Measurements from ENCODE around the gene GLIS1. TPM values are rescaled to one million over a fixed set of nuclear protein-coding genes. Genes with fewer than 3 reads are reported as not detected.

The GLIS1 gene
- total and polyA plus RNA-seq, 2 experiments from 2014 or later = 0.26 to 0.31 TPM

- TF ChIP-seq ZNF462 (CRISPR knock-in tag; IDR thresholded peaks at IDR 0.05) = no peak
- TF ChIP-seq POLR2AphosphoS5 (IDR thresholded peaks at IDR 0.05; ENCODE audit: low read depth) = no peak
- TF ChIP-seq ZNF114 (CRISPR knock-in tag; IDR thresholded peaks at IDR 0.05) = no peak
- TF ChIP-seq CTCF (conservative IDR thresholded peaks at IDR 0.05; ENCODE audit: low read depth in 2 of 2) = no peak
- no peak for TF ChIP-seq REST (IDR thresholded peaks at IDR 0.05; ENCODE audit: unreplicated experiment)
- no peak for TF ChIP-seq ZNF331 (CRISPR knock-in tag; IDR thresholded peaks at IDR 0.05; ENCODE audit: low read depth)
- no peak for TF ChIP-seq NANOG (IDR thresholded peaks at IDR 0.05; ENCODE audit: borderline replicate concordance)
- no peak for TF ChIP-seq ETS1 (IDR thresholded peaks at IDR 0.05)
- TF ChIP-seq JUNB (IDR thresholded peaks at IDR 0.05; ENCODE audit: unreplicated experiment) = no peak
Measured at GRCh38 chr1:53541263-53541625, 197.7 kb downstream of the GLIS1 start (continued).

Measured in GM23338 (cell line).